Subcutaneous abdominal adipose tissue (tissue), 5 donors: ENCODE data around the gene MANBA.

ENCODE experiments used
- H3K27ac ChIP-seq: one replicate; pipeline ENCODE4 v1.7.0; 2013; ENCODE audit warnings: low read depth, mild to moderate bottlenecking, inconsistent platforms, low read length, moderate library complexity
- H3K27me3 ChIP-seq, 5 donors: one replicate each; pipeline ENCODE4 v1.7.0; 2013; ENCODE audit warnings: low read length in 5 of 5, inconsistent platforms in 1 of 5; ENCODE audit not compliant: control insufficient read depth in 5 of 5, insufficient read depth in 4 of 5
- H3K36me3 ChIP-seq, 5 donors: one replicate each; pipeline ENCODE4 v1.7.0; 2013; ENCODE audit warnings: low read length in 5 of 5; ENCODE audit not compliant: control insufficient read depth in 5 of 5, insufficient read depth in 5 of 5
- H3K4me1 ChIP-seq, 5 donors: one replicate each; pipeline ENCODE4 v1.7.0; 2013; ENCODE audit warnings: low read length in 5 of 5, mild to moderate bottlenecking in 3 of 5, moderate library complexity in 1 of 5; ENCODE audit not compliant: control insufficient read depth in 5 of 5, insufficient read depth in 5 of 5
- H3K4me3 ChIP-seq, 5 donors: one replicate each; pipeline ENCODE4 v1.7.0; 2013; ENCODE audit warnings: low read length in 5 of 5, low read depth in 1 of 5
- H3K9ac ChIP-seq, 5 donors: one replicate each; pipeline ENCODE4 v1.7.0; 2013; ENCODE audit warnings: low read length in 5 of 5, mild to moderate bottlenecking in 4 of 5, moderate library complexity in 3 of 5
- H3K9me3 ChIP-seq, 5 donors: one replicate each; pipeline ENCODE4 v1.7.0; 2013; ENCODE audit warnings: low read length in 5 of 5; ENCODE audit not compliant: control insufficient read depth in 5 of 5
- donor health status: healthy.
- donor health status: healthy.
- donor health status: healthy.
- donor health status: healthy.
- donor health status: healthy.

The MANBA gene

GRCh38 chr4:102772738-102773340, 12.1 kb upstream of the MANBA start:
- Histone ChIP-seq H3K9ac (no peak overlapping the region), H3K4me1 (no peaks in the 10 kb centered on the region), H3K27ac (no peak overlapping the region), H3K27me3 (no peaks in the 10 kb centered on the region), H3K4me3 (no peak overlapping the region), H3K36me3 (no peaks in the 10 kb centered on the region), H3K9me3 (no peaks in the 10 kb centered on the region)

GRCh38 chr4:102764901-102765300, 4.1 kb upstream of the MANBA start:
- no peaks in the 10 kb centered on the region for H3K36me3 ChIP-seq
- H3K27me3 ChIP-seq, result no peaks in the 10 kb centered on the region
- no peak overlapping the region for H3K27ac ChIP-seq
- no peaks in the 10 kb centered on the region for H3K9me3 ChIP-seq
- peaks cover 0 to 18% (median 15%) of the 10 kb centered on the region in 5 donors for H3K4me1 ChIP-seq
- no peak overlapping the region for H3K9ac ChIP-seq
- no peak overlapping the region for H3K4me3 ChIP-seq

- Histone ChIP-seq H3K9me3 (no peaks in the 10 kb centered on the region), H3K27me3 (no peaks in the 10 kb centered on the region), H3K9ac (peak overlapping the region in 2 of 5 donors; percentile 53 to 76), H3K27ac (no peak overlapping the region), H3K4me3 (peak overlapping the region in 4 of 5 donors; percentile 89 to 99 (median 99)), H3K4me1 (peaks cover 0 to 24% (median 20%) of the 10 kb centered on the region in 5 donors), H3K36me3 (no peaks in the 10 kb centered on the region)
These were observed 1.1 kb upstream of the MANBA start for GRCh38 chr4:102761906-102762305.

GRCh38 chr4:102761296-102761701, 531 bp upstream of the MANBA start:
- Histone ChIP-seq H3K4me1 (peaks cover 0 to 24% (median 20%) of the 10 kb centered on the region in 5 donors), H3K9me3 (no peaks in the 10 kb centered on the region), H3K27me3 (no peaks in the 10 kb centered on the region), H3K4me3 (peak overlapping the region; percentile 89 to 99 (median 99)), H3K9ac (peak overlapping the region; percentile 22 to 83 (median 66)), H3K27ac (no peak overlapping the region), H3K36me3 (no peaks in the 10 kb centered on the region)

GRCh38 chr4:102759831-102760644, 730 bp downstream of the MANBA start:
- peaks cover 0 to 24% (median 20%) of the 10 kb centered on the region in 5 donors for H3K4me1 ChIP-seq
- H3K27me3 ChIP-seq, result no peaks in the 10 kb centered on the region
- H3K27ac ChIP-seq, result peak overlapping the region; percentile 38
- H3K9ac ChIP-seq, result peak overlapping the region; percentile 65 to 83 (median 75)
- no peaks in the 10 kb centered on the region for H3K36me3 ChIP-seq
- no peaks in the 10 kb centered on the region for H3K9me3 ChIP-seq
- peak overlapping the region; percentile 89 to 99 (median 99) for H3K4me3 ChIP-seq

- H3K4me1 ChIP-seq, result peaks cover 0 to 24% (median 20%) of the 10 kb centered on the region in 5 donors
- no peaks in the 10 kb centered on the region for H3K27me3 ChIP-seq
- no peak overlapping the region for H3K4me3 ChIP-seq
- H3K27ac ChIP-seq, result no peak overlapping the region
- no peaks in the 10 kb centered on the region for H3K9me3 ChIP-seq
- no peaks in the 10 kb centered on the region for H3K36me3 ChIP-seq
- H3K9ac ChIP-seq, result no peak overlapping the region
These were observed 2.3 kb downstream of the MANBA start for GRCh38 chr4:102758241-102759160.

- H3K27me3 ChIP-seq, result no peaks in the 10 kb centered on the region
- peaks cover 0 to 24% (median 20%) of the 10 kb centered on the region in 5 donors for H3K4me1 ChIP-seq
- H3K4me3 ChIP-seq, result no peak overlapping the region
- H3K9ac ChIP-seq, result no peak overlapping the region
- no peaks in the 10 kb centered on the region for H3K9me3 ChIP-seq
- H3K27ac ChIP-seq, result no peak overlapping the region
- H3K36me3 ChIP-seq, result no peaks in the 10 kb centered on the region
These were observed 3.1 kb downstream of the MANBA start for GRCh38 chr4:102757681-102758080.

GRCh38 chr4:102754044-102754443, 6.7 kb downstream of the MANBA start:
- no peak overlapping the region for H3K27ac ChIP-seq
- H3K4me3 ChIP-seq, result no peak overlapping the region
- peaks cover 0 to 3% (median 0%) of the 10 kb centered on the region in 5 donors for H3K4me1 ChIP-seq
- H3K9ac ChIP-seq, result no peak overlapping the region
- H3K36me3 ChIP-seq, result peaks cover 0 to 4% (median 0%) of the 10 kb centered on the region in 5 donors
- H3K27me3 ChIP-seq, result no peaks in the 10 kb centered on the region
- H3K9me3 ChIP-seq, result no peaks in the 10 kb centered on the region

- Histone ChIP-seq H3K4me1 (no peaks in the 10 kb centered on the region), H3K9me3 (no peaks in the 10 kb centered on the region), H3K9ac (no peak overlapping the region), H3K4me3 (no peak overlapping the region), H3K27ac (no peak overlapping the region), H3K27me3 (no peaks in the 10 kb centered on the region), H3K36me3 (peaks cover 0 to 7% (median 5%) of the 10 kb centered on the region in 5 donors)
These were observed 8.8 kb downstream of the MANBA start for GRCh38 chr4:102751941-102752340.
